AG10803 (cell line): ENCODE measurements around the gene AGPAT3.

Experiments used
- DNase-seq: peaks from one replicate; pipeline ENCODE4 v3.0.0; 2010; ENCODE audit warnings: low read depth
- H3K4me3 ChIP-seq: 2 replicates; pipeline ENCODE4 v1.5.1; 2011; ENCODE audit warnings: mild to moderate bottlenecking, low read length, control low read depth
- CTCF ChIP-seq: conservative IDR thresholded peaks from 2 replicates; pipeline ENCODE4 v1.5.1; 2011; ENCODE audit warnings: mild to moderate bottlenecking, low read length, control low read depth, inconsistent platforms

The AGPAT3 gene

GRCh38 chr21:43968410-43969114 lies 103.5 kb downstream of the AGPAT3 start:
- no peak overlapping the region for H3K4me3 ChIP-seq
- no peak for TF ChIP-seq CTCF
- no peak for DNase-seq

- no peak for DNase-seq
- H3K4me3 ChIP-seq: no peak overlapping the region
- TF ChIP-seq CTCF: no peak
Measured at GRCh38 chr21:43969115-43969444, 104.1 kb downstream of the AGPAT3 start.

GRCh38 chr21:43970551-43970950 lies 105.5 kb downstream of the AGPAT3 start:
- no peak for TF ChIP-seq CTCF
- no peak for DNase-seq
- no peak overlapping the region for H3K4me3 ChIP-seq

GRCh38 chr21:43971201-43971991 lies 106.4 kb downstream of the AGPAT3 start:
- no peak overlapping the region for H3K4me3 ChIP-seq
- no peak for TF ChIP-seq CTCF
- DNase-seq: no peak

GRCh38 chr21:43971992-43972255 lies 106.9 kb downstream of the AGPAT3 start:
- no peak for TF ChIP-seq CTCF
- DNase-seq: no peak
- no peak overlapping the region for H3K4me3 ChIP-seq

GRCh38 chr21:43972850-43973633 lies 108.0 kb downstream of the AGPAT3 start:
- TF ChIP-seq CTCF: no peak
- DNase-seq: no peak
- H3K4me3 ChIP-seq: no peak overlapping the region

- no peak for TF ChIP-seq CTCF
- no peak for DNase-seq
- H3K4me3 ChIP-seq: no peak overlapping the region
Measured at GRCh38 chr21:43973634-43973955, 108.6 kb downstream of the AGPAT3 start.
